ENCODE measurements around the gene MDP1. TPM values are rescaled to one million over a fixed set of nuclear protein-coding genes. Genes with fewer than 3 reads are reported as not detected.

The MDP1 gene
- total and polyA plus RNA-seq, 2 donors from 2014 or later = 22.8 to 55.4 TPM

GRCh38 chr14:24250354-24250753 is 34.5 kb upstream of the MDP1 start:
- Histone ChIP-seq H3K9me3 (ENCODE audit: control insufficient read depth in 2 of 3, insufficient read depth in 1 of 3, low read length in 3 of 3) (no peaks in the 10 kb centered on the region), H3K27ac (ENCODE audit: low read depth in 2 of 2, low read length in 2 of 2) (no peak overlapping the region), H3K4me3 (ENCODE audit: low read length in 3 of 3) (no peak overlapping the region), H3K27me3 (ENCODE audit: control insufficient read depth, insufficient read depth, low read length) (no peaks in the 10 kb centered on the region), H3K36me3 (ENCODE audit: control insufficient read depth in 2 of 3, insufficient read depth in 3 of 3, low read length in 3 of 3) (peaks cover 0 to 7% (median 2%) of the 10 kb centered on the region in 3 donors), H3K9ac (ENCODE audit: low read length in 3 of 3) (no peak overlapping the region), H3K4me1 (ENCODE audit: control insufficient read depth in 2 of 3, insufficient read depth in 2 of 3, low read depth in 1 of 3, low read length in 3 of 3) (no peaks in the 10 kb centered on the region)
- FAIRE-seq (no peak), DNase-seq (no peak)
- no peak for TF ChIP-seq CTCF (IDR thresholded peaks at IDR 0.05; ENCODE audit: borderline replicate concordance, extremely low read depth, insufficient read depth)
- intact Hi-C loops (cut with DNase I) = loop anchor here (10.0 kb wide), 1 partner anchor 54 kb away; the partner anchor contains the start of gene CIDEB

- Histone ChIP-seq H3K9ac (ENCODE audit: low read length in 3 of 3) (no peak overlapping the region), H3K4me1 (ENCODE audit: control insufficient read depth in 2 of 3, insufficient read depth in 2 of 3, low read depth in 1 of 3, low read length in 3 of 3) (no peaks in the 10 kb centered on the region), H3K9me3 (ENCODE audit: control insufficient read depth in 2 of 3, insufficient read depth in 1 of 3, low read length in 3 of 3) (no peaks in the 10 kb centered on the region), H3K4me3 (ENCODE audit: low read length in 3 of 3) (no peak overlapping the region), H3K27ac (ENCODE audit: low read depth in 2 of 2, low read length in 2 of 2) (no peak overlapping the region), H3K36me3 (ENCODE audit: control insufficient read depth in 2 of 3, insufficient read depth in 3 of 3, low read length in 3 of 3) (no peaks in the 10 kb centered on the region), H3K27me3 (ENCODE audit: control insufficient read depth, insufficient read depth, low read length) (no peaks in the 10 kb centered on the region)
- TF ChIP-seq CTCF (IDR thresholded peaks at IDR 0.05; ENCODE audit: borderline replicate concordance, extremely low read depth, insufficient read depth) = no peak
- FAIRE-seq (no peak), DNase-seq (no peak)
- intact Hi-C loops (cut with DNase I) = loop anchor here (10.0 kb wide), 1 partner anchor 55 kb away; the partner anchor contains the start of gene CIDEB
Measured at GRCh38 chr14:24249230-24250021, 33.6 kb upstream of the MDP1 start.

GRCh38 chr14:24247422-24247821 is 31.6 kb upstream of the MDP1 start:
- intact Hi-C loops (cut with DNase I) = no loop called here
- H3K9me3 ChIP-seq (ENCODE audit: control insufficient read depth in 2 of 3, insufficient read depth in 1 of 3, low read length in 3 of 3) = no peaks in the 10 kb centered on the region
- no peak overlapping the region for H3K4me3 ChIP-seq (ENCODE audit: low read length in 3 of 3)
- peaks cover 0 to 6% (median 4%) of the 10 kb centered on the region in 3 donors for H3K4me1 ChIP-seq (ENCODE audit: control insufficient read depth in 2 of 3, insufficient read depth in 2 of 3, low read depth in 1 of 3, low read length in 3 of 3)
- H3K27me3 ChIP-seq (ENCODE audit: control insufficient read depth, insufficient read depth, low read length) = no peaks in the 10 kb centered on the region
- FAIRE-seq (no peak), DNase-seq (no peak)
- no peak overlapping the region for H3K9ac ChIP-seq (ENCODE audit: low read length in 3 of 3)
- no peak for TF ChIP-seq CTCF (IDR thresholded peaks at IDR 0.05; ENCODE audit: borderline replicate concordance, extremely low read depth, insufficient read depth)
- H3K36me3 ChIP-seq (ENCODE audit: control insufficient read depth in 2 of 3, insufficient read depth in 3 of 3, low read length in 3 of 3) = no peaks in the 10 kb centered on the region
- H3K27ac ChIP-seq (ENCODE audit: low read depth in 2 of 2, low read length in 2 of 2) = no peak overlapping the region
